ENCODE data around the gene CDH20. TPM values are rescaled to one million over a fixed set of nuclear protein-coding genes. Genes with fewer than 3 reads are reported as not detected.
A peak's percentile ranks its signal among the peaks of the same experiment; 100 is the strongest.

Gene CDH20
- total and polyA plus RNA-seq, 12 donors, result 0.07 to 0.39 (median 0.08) TPM; not detected in 8

DNA sequence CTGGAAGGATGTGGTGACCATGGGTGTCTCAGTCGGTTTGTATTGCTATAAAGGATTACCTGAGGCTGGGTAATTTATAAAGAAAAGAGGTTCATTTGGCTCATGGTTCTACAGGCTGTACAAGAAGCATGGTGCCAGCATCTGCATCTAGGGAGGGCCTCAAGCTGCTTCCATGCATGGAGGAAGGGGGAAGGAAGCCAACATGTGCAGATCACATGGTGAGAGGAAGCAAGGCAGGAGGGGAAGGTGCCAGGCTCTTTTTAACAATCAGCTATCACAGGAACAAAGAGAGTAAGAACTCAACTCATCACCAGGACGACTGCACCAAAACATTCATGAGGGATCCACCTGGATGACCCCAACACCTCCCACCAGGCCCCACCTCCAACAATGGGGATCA, 209.4 kb downstream of the CDH20 start:
- ATAC-seq, result no peak
- no peaks in the 10 kb centered on the region for H3K36me3 ChIP-seq
- no peak overlapping the region for H3K4me3 ChIP-seq
- no peaks in the 10 kb centered on the region for H3K9me3 ChIP-seq
- peaks cover 0 to 31% (median 10%) of the 10 kb centered on the region in 9 donors for H3K4me1 ChIP-seq
- no peak for DNase-seq
- no peaks in the 10 kb centered on the region for H3K27me3 ChIP-seq
- TF ChIP-seq, protein P1, sequence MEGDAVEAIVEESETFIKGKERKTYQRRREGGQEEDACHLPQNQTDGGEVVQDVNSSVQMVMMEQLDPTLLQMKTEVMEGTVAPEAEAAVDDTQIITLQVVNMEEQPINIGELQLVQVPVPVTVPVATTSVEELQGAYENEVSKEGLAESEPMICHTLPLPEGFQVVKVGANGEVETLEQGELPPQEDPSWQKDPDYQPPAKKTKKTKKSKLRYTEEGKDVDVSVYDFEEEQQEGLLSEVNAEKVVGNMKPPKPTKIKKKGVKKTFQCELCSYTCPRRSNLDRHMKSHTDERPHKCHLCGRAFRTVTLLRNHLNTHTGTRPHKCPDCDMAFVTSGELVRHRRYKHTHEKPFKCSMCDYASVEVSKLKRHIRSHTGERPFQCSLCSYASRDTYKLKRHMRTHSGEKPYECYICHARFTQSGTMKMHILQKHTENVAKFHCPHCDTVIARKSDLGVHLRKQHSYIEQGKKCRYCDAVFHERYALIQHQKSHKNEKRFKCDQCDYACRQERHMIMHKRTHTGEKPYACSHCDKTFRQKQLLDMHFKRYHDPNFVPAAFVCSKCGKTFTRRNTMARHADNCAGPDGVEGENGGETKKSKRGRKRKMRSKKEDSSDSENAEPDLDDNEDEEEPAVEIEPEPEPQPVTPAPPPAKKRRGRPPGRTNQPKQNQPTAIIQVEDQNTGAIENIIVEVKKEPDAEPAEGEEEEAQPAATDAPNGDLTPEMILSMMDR (IDR thresholded peaks at IDR 0.05), result no peak
- intact Hi-C loops (cut with DNase I), result loop anchor here in 1 of 10 donors (10.0 kb wide), 1 partner anchor 592 kb away; no protein-coding TSS in a partner anchor
- no peak overlapping the region for H3K27ac ChIP-seq
- 64 to 78% methylated on average over 2 of the region's 2 CpGs for WGBS, 2 donors

DNA sequence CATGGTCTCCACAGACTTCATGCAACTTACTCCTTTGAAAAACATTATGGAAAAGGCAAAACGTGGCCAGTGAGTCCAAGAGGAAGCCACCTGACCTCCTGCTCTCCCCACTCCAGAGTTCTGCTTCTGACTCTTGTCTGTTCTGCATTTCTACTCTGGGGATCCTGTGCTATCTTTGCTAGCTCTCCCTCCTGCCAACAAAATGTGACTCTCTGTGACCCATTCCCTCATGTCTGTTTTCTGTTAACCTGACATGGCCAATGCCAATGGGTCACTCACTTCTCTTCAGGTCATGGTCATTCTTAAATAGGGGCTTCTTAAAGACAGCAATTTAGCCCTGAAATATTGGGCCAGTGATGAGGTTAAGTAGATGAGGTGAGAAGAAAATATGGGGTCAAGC, 210.3 kb downstream of the CDH20 start:
- WGBS, 2 donors, result 16 to 27% methylated on average over 1 of the region's 1 CpG
- Histone ChIP-seq H3K27me3 (no peaks in the 10 kb centered on the region), H3K4me3 (no peak overlapping the region), H3K4me1 (peaks cover 0 to 31% (median 10%) of the 10 kb centered on the region in 9 donors), H3K9me3 (no peaks in the 10 kb centered on the region), H3K27ac (peak overlapping the region in 5 of 10 donors; percentile 19 to 63 (median 32)), H3K36me3 (no peaks in the 10 kb centered on the region)
- intact Hi-C loops (cut with DNase I), result loop anchor here in 1 of 10 donors (10.0 kb wide), 1 partner anchor 591 kb away; no protein-coding TSS in a partner anchor
- ATAC-seq (peak; percentile 32 to 89 (median 82)), DNase-seq (no peak)
- TF ChIP-seq, protein P1 (IDR thresholded peaks at IDR 0.05), result no peak

DNA sequence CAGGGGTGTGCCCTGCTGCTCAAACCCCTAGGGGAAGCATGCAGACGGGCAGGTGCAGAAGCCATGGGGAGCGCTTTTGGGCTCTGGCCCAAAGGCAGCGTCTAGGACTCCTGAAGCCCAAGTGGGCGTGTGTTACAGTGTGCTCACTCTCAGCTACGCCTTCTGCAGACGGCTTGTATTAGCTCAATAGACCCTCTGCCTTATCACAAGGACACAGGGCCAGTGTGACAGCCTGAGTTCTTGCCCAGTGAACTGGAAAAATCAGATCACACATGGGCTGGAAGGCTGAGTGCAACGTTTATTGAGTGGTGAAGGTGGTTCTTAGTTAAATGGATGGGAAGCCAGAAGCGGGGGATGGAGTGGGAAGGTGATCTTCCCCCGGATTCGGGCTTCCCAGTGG, 210.9 kb downstream of the CDH20 start:
- 68 to 73% methylated on average over 10 of the region's 10 CpGs for WGBS, 2 donors
- Histone ChIP-seq H3K36me3 (no peaks in the 10 kb centered on the region), H3K27ac (peak overlapping the region in 4 of 10 donors; percentile 4 to 63 (median 42)), H3K27me3 (no peaks in the 10 kb centered on the region), H3K9me3 (no peaks in the 10 kb centered on the region), H3K4me3 (no peak overlapping the region), H3K4me1 (peaks cover 0 to 31% (median 10%) of the 10 kb centered on the region in 9 donors)
- intact Hi-C loops (cut with DNase I), result loop anchor here in 2 of 10 donors (1.0 to 10.0 kb wide), 2 partner anchors 25 to 591 kb away; no protein-coding TSS in a partner anchor
- ATAC-seq, result peak in 6 of 8 donors; percentile 57 to 95 (median 68)
- TF ChIP-seq, protein P1 (IDR thresholded peaks at IDR 0.05), result no peak
- DNase-seq, result no peak

DNA sequence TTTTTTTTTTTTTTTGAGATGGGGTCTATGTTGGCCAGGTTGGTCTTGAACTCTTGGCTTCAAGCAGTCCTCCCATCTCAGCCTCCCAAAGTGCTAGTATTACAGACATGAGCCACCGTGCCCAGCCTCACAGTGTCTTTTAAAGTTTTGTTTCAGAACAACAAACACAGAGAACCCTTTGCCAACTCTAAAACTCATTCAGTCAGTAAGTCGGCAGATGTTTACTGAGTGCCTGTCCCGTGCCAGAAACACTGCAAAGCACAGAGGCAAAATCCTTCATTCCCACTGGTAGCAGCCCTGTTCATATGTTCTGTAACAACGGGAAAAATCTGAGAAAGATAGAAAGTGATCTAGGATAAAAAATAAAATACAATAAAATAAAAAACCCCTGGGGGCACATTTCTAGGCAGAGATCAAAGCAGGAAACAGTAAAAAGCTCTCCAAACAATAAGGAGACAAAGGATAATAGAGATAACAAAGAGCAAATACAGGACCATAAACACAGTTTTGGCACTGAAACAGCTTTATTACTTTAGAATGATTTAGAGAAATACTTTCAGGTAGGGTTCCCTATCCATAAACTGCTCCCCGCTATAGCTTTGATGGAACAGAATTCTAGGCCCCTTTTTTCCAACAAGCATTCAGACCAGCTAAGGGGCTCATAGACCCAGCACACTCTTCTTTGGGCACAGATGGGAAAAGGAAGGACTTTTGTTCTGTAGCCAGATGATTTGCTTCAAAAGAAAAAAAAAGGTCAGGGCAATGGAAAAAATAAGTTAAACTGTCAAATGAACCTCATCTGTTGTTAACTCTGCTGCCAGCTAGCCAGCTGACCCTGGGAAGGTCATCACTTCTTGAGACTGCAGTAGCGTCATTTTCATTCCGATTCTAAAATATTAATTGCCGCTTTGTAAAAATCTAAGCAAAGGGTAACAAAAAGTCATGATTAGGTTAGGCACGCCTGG, 212.3 kb downstream of the CDH20 start:
- Histone ChIP-seq H3K27me3 (no peaks in the 10 kb centered on the region), H3K27ac (peak overlapping the region in 3 of 10 donors; percentile 6 to 16 (median 9)), H3K4me1 (peaks cover 0 to 31% (median 10%) of the 10 kb centered on the region in 9 donors), H3K9me3 (no peaks in the 10 kb centered on the region), H3K36me3 (no peaks in the 10 kb centered on the region), H3K4me3 (no peak overlapping the region)
- intact Hi-C loops (cut with DNase I), result loop anchor here in 2 of 10 donors (5.0 to 10.0 kb wide), 2 partner anchors 587 to 589 kb away; no protein-coding TSS in a partner anchor
- no peak for ATAC-seq
- DNase-seq, result no peak
- WGBS, 2 donors, result 62 to 78% methylated on average over 9 of the region's 9 CpGs
- TF ChIP-seq, protein P1 (IDR thresholded peaks at IDR 0.05), result no peak
